Endothelial cell of umbilical vein (primary cell): Measurements from ENCODE around the gene SPAG8. TPM values are rescaled to one million over a fixed set of nuclear protein-coding genes. Genes with fewer than 3 reads are reported as not detected.

Experiments
- BruUV-seq: library from RNA; stranded (reverse); fragments of 400-500 nt; replicated peaks from 2 replicates; lab custom pipeline; 2021; lab: Mats Ljungman, UMichigan
- CTCF ChIA-PET: fragments of 300-600, 350-600 bp; sonication (Branson Sonifier 250); formaldehyde crosslinking; loops from one replicate; lab custom pipeline; 2021; ENCODE audit warnings: antibody characterized with exemption, inconsistent platforms; lab: Charles Lee
- POLR2A ChIA-PET: fragments of 300-600, 350-600 bp; sonication (Branson Sonifier 250); formaldehyde crosslinking; loops from one replicate; lab custom pipeline; 2021; ENCODE audit warnings: antibody characterized with exemption, inconsistent platforms; lab: Charles Lee
- DNase-seq: peaks from one replicate; pipeline ENCODE4 v3.0.0-alpha.2; 2011; ENCODE audit warnings: low read depth, low spot score
- FAIRE-seq: peaks from 2 replicates; lab custom pipeline; 2011; peaks lifted over from hg19 to GRCh38; lab: Jason Lieb, UNC
- H2AFZ ChIP-seq: 2 replicates; pipeline ENCODE4 v1.6.0; 2012; ENCODE audit warnings: low read depth, low read length, control low read depth, inconsistent platforms
- H3K27ac ChIP-seq: 2 replicates; pipeline ENCODE4 v1.5.1; 2011; ENCODE audit warnings: low read depth, mild to moderate bottlenecking, control low read depth, low read length, moderate library complexity; ENCODE audit not compliant: insufficient read depth
- H3K27me3 ChIP-seq, 2 experiments: 2 replicates each; pipeline versions ENCODE4 v1.6.0 to v1.6.1; 2011; ENCODE audit warnings: low read length in 2 of 2, mixed read lengths in 1 of 2; ENCODE audit not compliant: control insufficient read depth in 2 of 2, insufficient read depth in 2 of 2
- H3K36me3 ChIP-seq, 2 experiments: 2 replicates in 1 of 2; 3 replicates in 1 of 2; pipeline ENCODE4 v1.5.1; 2011; ENCODE audit warnings: low read length in 2 of 2, mild to moderate bottlenecking in 1 of 2, moderate library complexity in 1 of 2; ENCODE audit not compliant: control insufficient read depth in 2 of 2, insufficient read depth in 2 of 2; ENCODE audit errors: extremely low read depth in 1 of 2
- H3K4me1 ChIP-seq: 3 replicates; pipeline ENCODE4 v1.5.1; 2011; ENCODE audit warnings: mild to moderate bottlenecking, low read length; ENCODE audit not compliant: control insufficient read depth, insufficient read depth; ENCODE audit errors: extremely low read depth
- H3K4me2 ChIP-seq: 2 replicates; pipeline ENCODE4 v1.6.1; 2011; ENCODE audit warnings: low read length, control low read depth, mixed read lengths; ENCODE audit not compliant: insufficient read depth
- H3K4me3 ChIP-seq, 3 experiments: fragments of 200-600 bp in 1 of 3; sonication (generic), shearing (Covaris generic) in 1 of 3; replicated peaks in 1 of 3; 2 replicates each; pipeline ENCODE4 v1.5.1; 2011 to 2016; ENCODE audit warnings: control low read depth in 3 of 3, low read length in 3 of 3, mild to moderate bottlenecking in 2 of 3, inconsistent platforms in 1 of 3, low read depth in 1 of 3, moderate library complexity in 1 of 3; ENCODE audit not compliant: insufficient read depth in 1 of 3
- H3K79me2 ChIP-seq: 2 replicates; pipeline ENCODE4 v1.6.0; 2012; ENCODE audit warnings: low read length, inconsistent platforms; ENCODE audit not compliant: control insufficient read depth, insufficient read depth
- H3K9ac ChIP-seq: replicated peaks from 2 replicates; pipeline ENCODE3; 2011; ENCODE audit warnings: low read length, control low read depth; ENCODE audit not compliant: insufficient read depth; ENCODE audit errors: extremely low read depth
- H3K9me1 ChIP-seq: replicated peaks from 3 replicates; pipeline ENCODE4 v1.6.0; 2011; ENCODE audit warnings: mild to moderate bottlenecking, low read length; ENCODE audit not compliant: control insufficient read depth, insufficient read depth; ENCODE audit errors: extremely low read depth
- H3K9me3 ChIP-seq: replicated peaks from 2 replicates; pipeline ENCODE4 v1.5.1; 2012; ENCODE audit warnings: low read length, inconsistent platforms; ENCODE audit not compliant: control insufficient read depth, insufficient read depth
- H4K20me1 ChIP-seq: replicated peaks from 2 replicates; pipeline ENCODE3; 2011; ENCODE audit warnings: mild to moderate bottlenecking, low read length; ENCODE audit not compliant: control insufficient read depth, insufficient read depth; ENCODE audit errors: extremely low read depth
- EZH2 ChIP-seq: IDR thresholded peaks from 2 replicates; pipeline ENCODE4 v1.6.1; 2012; ENCODE audit warnings: borderline replicate concordance, low read depth, mild to moderate bottlenecking, moderate library complexity, low read length, inconsistent platforms; ENCODE audit not compliant: severe bottlenecking
- JUN ChIP-seq: IDR thresholded peaks from 2 replicates; pipeline ENCODE4 v1.6.1; 2011; ENCODE audit warnings: borderline replicate concordance, low read depth; ENCODE audit not compliant: insufficient read length, insufficient read depth
- MYC ChIP-seq: IDR thresholded peaks from one replicate; pipeline ENCODE4 v1.6.1; 2011; ENCODE audit warnings: mild to moderate bottlenecking, low read depth, low read length
- POLR2AphosphoS5 ChIP-seq: IDR thresholded peaks from 2 replicates; pipeline ENCODE4 v1.6.1; 2012; ENCODE audit warnings: low read depth, mild to moderate bottlenecking, control low read depth, low read length, moderate library complexity; ENCODE audit not compliant: insufficient read depth
- dilution Hi-C: fragments of 300-500 bp; cut with MboI; formaldehyde crosslinking; loops from one replicate; pipeline ENCODE4 v1.15.0; 2019; ENCODE audit warnings: low sequenced_read_pairs; ENCODE audit not compliant: extremely low pct_ligation_motif_present
- intact Hi-C: fragments of 100-400 bp; cut with micrococcal nuclease; formaldehyde crosslinking; loops from one replicate; pipeline ENCODE4 v1.10.0; 2022
- polyA plus RNA-seq, 4 experiments: library from polyadenylated mRNA; depleted of rRNA in 3 of 4; stranded (reverse) in 3 of 4; unstranded in 1 of 4; fragments of >200 nt; gene quantifications; 2 replicates each; pipeline versions ENCODE4 v1.2.1 to v1.2.3, GENCODE V29; 2011 to 2012; ENCODE audit warnings: missing spikeins in 1 of 4
- small RNA-seq: library from RNA; depleted of rRNA; stranded (forward); fragments of <200 nt; gene quantifications from one replicate; pipeline ENCODE3, GENCODE V24; 2012; ENCODE audit warnings: low replicate concordance, low read depth; ENCODE audit not compliant: insufficient read depth, insufficient read length
- total RNA-seq: library from RNA; stranded (reverse); gene quantifications from 2 replicates; pipeline ENCODE4 v1.2.3, GENCODE V29; 2021

The SPAG8 gene
- total and polyA plus RNA-seq, 2 donors (not counting 3 experiments of a cell fraction or from before 2014, with no cell fraction given), result 0.21 to 0.69 TPM

DNA sequence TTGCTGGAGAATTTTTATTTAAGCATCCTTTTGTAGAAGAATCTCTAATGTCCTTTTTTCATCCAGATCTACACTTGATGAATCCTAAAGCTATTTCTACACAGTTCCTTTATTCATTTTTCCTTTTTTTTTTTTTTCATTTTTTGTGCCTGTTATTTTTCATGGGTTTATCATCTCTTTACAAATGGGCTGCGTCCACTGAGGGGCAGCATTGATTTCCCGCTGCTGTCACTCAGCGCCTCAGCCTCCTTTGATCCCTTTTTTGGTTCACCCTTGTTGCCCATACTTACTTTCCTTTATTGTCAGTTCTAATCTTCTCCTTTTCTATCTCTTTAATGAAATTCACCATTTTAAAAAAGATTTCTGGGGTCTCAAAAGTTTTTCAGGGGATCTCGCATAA, 52.3 kb downstream of the SPAG8 start:
- BruUV-seq, result no TSS peak
- no peaks in the 10 kb centered on the region for H3K9me3 ChIP-seq
- no peak overlapping the region for H3K4me2 ChIP-seq
- DNase-seq, result no peak
- dilution Hi-C loops, result no loop called here
- H3K4me3 ChIP-seq, result no peak overlapping the region
- no peaks in the 10 kb centered on the region for H4K20me1 ChIP-seq
- H3K27ac ChIP-seq, result peak overlapping the region; percentile 76
- H3K36me3 ChIP-seq, result no peaks in the 10 kb centered on the region
- H2AFZ ChIP-seq, result no peak overlapping the region
- no peaks in the 10 kb centered on the region for H3K27me3 ChIP-seq
- no peak overlapping the region for H3K9ac ChIP-seq
- peaks cover 72% of the 10 kb centered on the region for H3K4me1 ChIP-seq
- ChIA-PET POLR2A (interaction anchor here (1.2 to 2.2 kb wide), 3 partner anchors 12 to 16 kb away, joined by 4 to 8 read pairs (median 4); no protein-coding TSS in a partner anchor), CTCF (interaction anchor here (1.0 to 7.2 kb wide), 11 partner anchors 11 to 122 kb away, joined by 3 to 62 read pairs (median 6); partner anchors contain the start of genes GBA2 and RGP1)
- intact Hi-C loops, result loop anchor here (1.0 kb wide), 3 partner anchors 10 to 23 kb away; partner anchors contain the start of genes GBA2 and RGP1
- no peak for TF ChIP-seq JUN
- TF ChIP-seq POLR2AphosphoS5, result no peak
- TF ChIP-seq EZH2, result no peak
- no peak for TF ChIP-seq MYC
- no peak for FAIRE-seq
- no peaks in the 10 kb centered on the region for H3K79me2 ChIP-seq
- no peaks in the 10 kb centered on the region for H3K9me1 ChIP-seq

Small RNA genes within 50 kb of the gene (small RNA-seq; reads per million reads assigned to genes)
- not detected for gene HINT2

Other genes starting within 250 kb of the SPAG8 start
- gene TESK1, start 207.0 kb downstream of the SPAG8 start, total RNA-seq, result 22.5 and 25.3 TPM in 2 replicates
- 26.4 and 28.3 TPM in 2 replicates for gene TESK1, start 207.0 kb downstream of the SPAG8 start, polyA plus RNA-seq
- gene CD72, start 193.8 kb downstream of the SPAG8 start, total RNA-seq, result not detected in 2 replicates
- gene CD72, start 193.8 kb downstream of the SPAG8 start, polyA plus RNA-seq, result 0.39 TPM in 1 of 2 replicates, not detected in the other
- gene SIT1, start 161.3 kb downstream of the SPAG8 start, total RNA-seq, result not detected in 2 replicates
- gene SIT1, start 161.3 kb downstream of the SPAG8 start, polyA plus RNA-seq, result not detected in 2 replicates
- gene RMRP, start 154.2 kb downstream of the SPAG8 start, total RNA-seq, result 19,118 and 22,385 TPM in 2 replicates
- 359 TPM in 1 of 2 replicates, not detected in the other for gene RMRP, start 154.2 kb downstream of the SPAG8 start, polyA plus RNA-seq
- 13.2 and 15.2 TPM in 2 replicates for gene CCDC107, start 154.0 kb downstream of the SPAG8 start, total RNA-seq
- 16.0 and 18.8 TPM in 2 replicates for gene CCDC107, start 154.0 kb downstream of the SPAG8 start, polyA plus RNA-seq
- 4.6 and 6.5 TPM in 2 replicates for gene ARHGEF39, start 147.1 kb downstream of the SPAG8 start, total RNA-seq
- gene ARHGEF39, start 147.1 kb downstream of the SPAG8 start, polyA plus RNA-seq, result 4.0 and 4.7 TPM in 2 replicates
- 0.42 TPM in 1 of 2 replicates, not detected in the other for gene CA9, start 138.3 kb downstream of the SPAG8 start, total RNA-seq
- gene CA9, start 138.3 kb downstream of the SPAG8 start, polyA plus RNA-seq, result 0.18 and 0.21 TPM in 2 replicates
- gene TPM2, start 122.3 kb downstream of the SPAG8 start, total RNA-seq, result 257 and 279 TPM in 2 replicates
- 103 and 144 TPM in 2 replicates for gene TPM2, start 122.3 kb downstream of the SPAG8 start, polyA plus RNA-seq
- gene TLN1, start 80.1 kb downstream of the SPAG8 start, total RNA-seq, result 424 and 450 TPM in 2 replicates
- gene TLN1, start 80.1 kb downstream of the SPAG8 start, polyA plus RNA-seq, result 120 and 137 TPM in 2 replicates
- gene CREB3, start 79.6 kb downstream of the SPAG8 start, total RNA-seq, result 36.4 and 39.8 TPM in 2 replicates
- 45.9 and 52.1 TPM in 2 replicates for gene CREB3, start 79.6 kb downstream of the SPAG8 start, polyA plus RNA-seq
- gene GBA2, start 63.0 kb downstream of the SPAG8 start, total RNA-seq, result 158 and 196 TPM in 2 replicates
- gene GBA2, start 63.0 kb downstream of the SPAG8 start, polyA plus RNA-seq, result 99.9 and 110 TPM in 2 replicates
- gene RGP1, start 63.0 kb downstream of the SPAG8 start, total RNA-seq, result 23.3 and 29.0 TPM in 2 replicates
- 12.7 and 15.0 TPM in 2 replicates for gene RGP1, start 63.0 kb downstream of the SPAG8 start, polyA plus RNA-seq
- 18.8 and 25.6 TPM in 2 replicates for gene MSMP, start 58.0 kb downstream of the SPAG8 start, total RNA-seq
- gene MSMP, start 58.0 kb downstream of the SPAG8 start, polyA plus RNA-seq, result 23.5 and 29.0 TPM in 2 replicates
- gene NPR2, start 20.7 kb downstream of the SPAG8 start, total RNA-seq, result 25.6 and 28.7 TPM in 2 replicates
- gene NPR2, start 20.7 kb downstream of the SPAG8 start, polyA plus RNA-seq, result 14.4 and 16.4 TPM in 2 replicates
- 27.2 and 37.4 TPM in 2 replicates for gene HINT2, start 2.8 kb upstream of the SPAG8 start, total RNA-seq
- gene HINT2, start 2.8 kb upstream of the SPAG8 start, polyA plus RNA-seq, result 41.6 and 42.1 TPM in 2 replicates
- not detected in 2 replicates for gene FAM221B, start 16.5 kb upstream of the SPAG8 start, total RNA-seq
- gene FAM221B, start 16.5 kb upstream of the SPAG8 start, polyA plus RNA-seq, result not detected in 2 replicates
- 2.5 and 2.9 TPM in 2 replicates for gene TMEM8B, start 17.0 kb upstream of the SPAG8 start, total RNA-seq
- 3.6 and 3.8 TPM in 2 replicates for gene TMEM8B, start 17.0 kb upstream of the SPAG8 start, polyA plus RNA-seq
- gene OR13J1, start 58.1 kb upstream of the SPAG8 start, total RNA-seq, result not detected in 2 replicates
- not detected in 2 replicates for gene OR13J1, start 58.1 kb upstream of the SPAG8 start, polyA plus RNA-seq
- 1.2 and 5.2 TPM in 2 replicates for gene HRCT1, start 93.9 kb upstream of the SPAG8 start, total RNA-seq
- 7.0 and 9.9 TPM in 2 replicates for gene HRCT1, start 93.9 kb upstream of the SPAG8 start, polyA plus RNA-seq
- gene SPAAR, start 97.2 kb upstream of the SPAG8 start, total RNA-seq, result 13.0 and 24.8 TPM in 2 replicates
- 20.8 and 23.0 TPM in 2 replicates for gene SPAAR, start 97.2 kb upstream of the SPAG8 start, polyA plus RNA-seq
- not detected in 2 replicates for gene OR2S2, start 145.9 kb upstream of the SPAG8 start, total RNA-seq
- not detected in 2 replicates for gene OR2S2, start 145.9 kb upstream of the SPAG8 start, polyA plus RNA-seq
- 14.1 and 14.5 TPM in 2 replicates for gene RECK, start 224.7 kb upstream of the SPAG8 start, total RNA-seq
- gene RECK, start 224.7 kb upstream of the SPAG8 start, polyA plus RNA-seq, result 12.0 and 12.4 TPM in 2 replicates